PC-9 (cell line): ENCODE data around the gene ASTL. TPM values are rescaled to one million over a fixed set of nuclear protein-coding genes. Genes with fewer than 3 reads are reported as not detected.

Experiments
- BruUV-seq: library from RNA; stranded (reverse); fragments of 400-500 nt; replicated peaks from 2 replicates; lab custom pipeline; 2021; lab: Mats Ljungman, UMichigan
- CTCF ChIA-PET: fragments of 300-600 bp; sonication (Branson Sonifier 250); formaldehyde crosslinking; loops from one replicate; lab custom pipeline; 2022; ENCODE audit warnings: antibody characterized with exemption; lab: Charles Lee
- POLR2A ChIA-PET: fragments of 300-600 bp; sonication (Branson Sonifier 250); formaldehyde crosslinking; loops from one replicate; lab custom pipeline; 2022; ENCODE audit warnings: antibody characterized with exemption; ENCODE audit not compliant: unreplicated experiment; lab: Charles Lee
- DNase-seq, 2 experiments: peaks; one replicate each; pipeline versions ENCODE4 v3.0.0 to v3.0.0-alpha.2; 2015 to 2022; ENCODE audit warnings: mixed read lengths in 1 of 2
- H2AFZ ChIP-seq: fragments of 200-600 bp; sonication (generic); 2 replicates; pipeline ENCODE4 v1.8.1; 2017; ENCODE audit warnings: antibody characterized with exemption
- H3F3A ChIP-seq: fragments of 200-600 bp; sonication (generic); 2 replicates; pipeline ENCODE4 v1.8.1; 2017; ENCODE audit warnings: antibody characterized with exemption, mild to moderate bottlenecking, low read depth; ENCODE audit not compliant: insufficient read depth
- H3K27ac ChIP-seq: fragments of 200-600 bp; sonication (generic); 2 replicates; pipeline ENCODE4 v1.6.1; 2016; ENCODE audit warnings: mixed run types
- H3K27me3 ChIP-seq: fragments of 200-600 bp; sonication (generic); 2 replicates; pipeline ENCODE4 v1.6.1; 2016; ENCODE audit warnings: low read depth, mixed run types; ENCODE audit not compliant: insufficient read depth
- H3K36me3 ChIP-seq: fragments of 200-600 bp; sonication (generic); 2 replicates; pipeline ENCODE4 v1.6.1; 2016; ENCODE audit warnings: low read depth, mixed run types
- H3K4me1 ChIP-seq: fragments of 200-600 bp; sonication (generic); replicated peaks from 2 replicates; pipeline ENCODE4 v1.6.1; 2016; ENCODE audit warnings: mixed run types; ENCODE audit not compliant: insufficient read depth
- H3K4me2 ChIP-seq: fragments of 200-600 bp; sonication (generic); 2 replicates; pipeline ENCODE4 v1.6.1; 2017; ENCODE audit warnings: mixed run types
- H3K4me3 ChIP-seq: fragments of 200-600 bp; sonication (generic); 2 replicates; pipeline ENCODE4 v1.6.1; 2016; ENCODE audit warnings: mixed run types
- H3K79me2 ChIP-seq: fragments of 200-600 bp; sonication (generic); 2 replicates; pipeline ENCODE4 v1.6.1; 2017; ENCODE audit warnings: low read depth, mixed run types
- H3K9me2 ChIP-seq: fragments of 200-600 bp; sonication (generic); 2 replicates; pipeline ENCODE4 v1.8.1; 2017; ENCODE audit warnings: mild to moderate bottlenecking; ENCODE audit not compliant: insufficient read depth
- H3K9me3 ChIP-seq: fragments of 200-600 bp; sonication (generic); 2 replicates; pipeline ENCODE4 v1.8.1; 2016; ENCODE audit warnings: low read depth; ENCODE audit not compliant: insufficient read depth
- H4K20me1 ChIP-seq: fragments of 200-600 bp; sonication (generic); 2 replicates; pipeline ENCODE4 v1.8.1; 2017; ENCODE audit not compliant: insufficient read depth
- EZH2 ChIP-seq: fragments of 200-600 bp; sonication (generic); IDR thresholded peaks from 2 replicates; pipeline ENCODE4 v1.8.0; 2017; ENCODE audit warnings: antibody characterized with exemption, low read depth
- intact Hi-C: fragments of 100-400 bp; cut with micrococcal nuclease; formaldehyde crosslinking; loops from one replicate; pipeline ENCODE4 v1.10.0; 2022; ENCODE audit not compliant: unreplicated experiment
- total RNA-seq: library from RNA; stranded (reverse); gene quantifications from 2 replicates; pipeline ENCODE4 v1.2.3, GENCODE V29; 2021
- TF ChIP-seq, protein P1 (sequence below): fragments of 200-600 bp; sonication (generic); conservative IDR thresholded peaks from 2 replicates; pipeline ENCODE4 v1.6.1; 2017; ENCODE audit warnings: mixed run types, antibody characterized with exemption, mild to moderate bottlenecking, moderate library complexity

Gene ASTL
- total RNA-seq, 1 experiment from 2014 or later = not detected

DNA sequence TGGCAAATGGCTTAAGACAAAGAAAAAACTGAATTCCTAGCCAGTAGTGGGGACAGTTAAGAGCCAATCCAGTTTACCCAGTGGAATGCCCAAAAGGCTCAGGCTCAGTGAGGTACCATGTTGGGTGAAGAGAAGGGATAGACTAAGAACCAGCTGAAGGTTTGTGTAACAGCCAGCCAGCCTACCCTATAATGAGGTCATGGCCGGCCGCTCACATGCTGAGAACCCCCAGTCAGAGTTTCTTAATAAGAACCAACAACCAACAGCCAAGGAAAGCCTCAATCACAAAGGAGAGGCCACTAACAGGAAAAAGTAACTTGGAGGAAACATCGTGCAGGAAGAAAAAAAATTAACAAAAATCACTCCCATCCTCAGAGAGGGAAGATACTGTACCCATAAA lies 32.3 kb upstream of the ASTL start:
- Histone ChIP-seq H3K79me2 (no peaks in the 10 kb centered on the region), H3K4me3 (no peak overlapping the region), H3K27ac (no peak overlapping the region), H3K27me3 (no peaks in the 10 kb centered on the region), H3K9me2 (no peaks in the 10 kb centered on the region), H4K20me1 (no peaks in the 10 kb centered on the region), H3K36me3 (no peaks in the 10 kb centered on the region), H2AFZ (no peak overlapping the region), H3K4me2 (no peak overlapping the region), H3F3A (no peaks in the 10 kb centered on the region), H3K9me3 (peaks cover 6% of the 10 kb centered on the region), H3K4me1 (no peaks in the 10 kb centered on the region)
- no TSS peak for BruUV-seq
- CTCF ChIA-PET = interaction anchor here (0.5 kb wide), 1 partner anchor 225 kb away, joined by 9 read pairs; no protein-coding TSS in a partner anchor
- POLR2A ChIA-PET = no interaction called here
- intact Hi-C loops = loop anchor here (2.0 kb wide), 1 partner anchor 78 kb away; no protein-coding TSS in a partner anchor
- TF ChIP-seq, protein P1, sequence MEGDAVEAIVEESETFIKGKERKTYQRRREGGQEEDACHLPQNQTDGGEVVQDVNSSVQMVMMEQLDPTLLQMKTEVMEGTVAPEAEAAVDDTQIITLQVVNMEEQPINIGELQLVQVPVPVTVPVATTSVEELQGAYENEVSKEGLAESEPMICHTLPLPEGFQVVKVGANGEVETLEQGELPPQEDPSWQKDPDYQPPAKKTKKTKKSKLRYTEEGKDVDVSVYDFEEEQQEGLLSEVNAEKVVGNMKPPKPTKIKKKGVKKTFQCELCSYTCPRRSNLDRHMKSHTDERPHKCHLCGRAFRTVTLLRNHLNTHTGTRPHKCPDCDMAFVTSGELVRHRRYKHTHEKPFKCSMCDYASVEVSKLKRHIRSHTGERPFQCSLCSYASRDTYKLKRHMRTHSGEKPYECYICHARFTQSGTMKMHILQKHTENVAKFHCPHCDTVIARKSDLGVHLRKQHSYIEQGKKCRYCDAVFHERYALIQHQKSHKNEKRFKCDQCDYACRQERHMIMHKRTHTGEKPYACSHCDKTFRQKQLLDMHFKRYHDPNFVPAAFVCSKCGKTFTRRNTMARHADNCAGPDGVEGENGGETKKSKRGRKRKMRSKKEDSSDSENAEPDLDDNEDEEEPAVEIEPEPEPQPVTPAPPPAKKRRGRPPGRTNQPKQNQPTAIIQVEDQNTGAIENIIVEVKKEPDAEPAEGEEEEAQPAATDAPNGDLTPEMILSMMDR = no peak
- TF ChIP-seq EZH2 = no peak
- no peak for DNase-seq

DNA sequence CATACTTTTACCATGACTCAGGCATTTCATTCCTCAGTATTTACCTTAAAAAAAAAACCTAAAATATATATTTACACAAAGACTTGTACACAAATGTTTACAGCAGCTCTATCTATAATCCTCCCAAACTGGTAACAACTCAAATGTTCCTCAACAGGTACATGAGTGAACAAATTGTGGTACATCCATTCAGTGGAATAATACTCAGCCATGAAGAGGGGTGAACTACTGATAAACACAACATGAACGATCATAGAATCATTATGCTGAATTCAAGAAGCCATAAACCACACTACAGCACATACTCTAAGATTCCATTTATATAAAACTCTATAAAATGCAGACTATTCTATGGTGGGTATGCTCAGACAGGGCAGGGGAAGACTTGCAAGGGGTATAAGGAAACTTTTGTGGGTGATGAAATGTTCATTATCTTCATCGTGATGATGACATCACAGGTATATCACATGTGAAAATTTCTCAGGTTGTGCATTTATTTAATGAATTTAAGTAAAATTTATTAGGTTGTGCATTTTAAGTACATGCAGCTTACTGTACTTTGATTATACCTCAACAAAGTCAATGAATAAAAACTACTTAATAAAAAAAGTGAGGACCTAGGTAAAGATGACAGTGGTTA lies 31.7 kb upstream of the ASTL start:
- Histone ChIP-seq H3K4me3 (no peak overlapping the region), H3K79me2 (no peaks in the 10 kb centered on the region), H2AFZ (no peak overlapping the region), H3K36me3 (no peaks in the 10 kb centered on the region), H4K20me1 (no peaks in the 10 kb centered on the region), H3K27ac (no peak overlapping the region), H3F3A (no peaks in the 10 kb centered on the region), H3K9me3 (peaks cover 6% of the 10 kb centered on the region), H3K4me2 (no peak overlapping the region), H3K9me2 (no peaks in the 10 kb centered on the region), H3K4me1 (no peaks in the 10 kb centered on the region), H3K27me3 (no peaks in the 10 kb centered on the region)
- no TSS peak for BruUV-seq
- intact Hi-C loops = loop anchor here (2.0 kb wide), 1 partner anchor 77 kb away; no protein-coding TSS in a partner anchor
- no peak for DNase-seq
- ChIA-PET POLR2A (no interaction called here), CTCF (interaction anchor here (0.5 kb wide), 1 partner anchor 224 kb away, joined by 9 read pairs; no protein-coding TSS in a partner anchor)
- TF ChIP-seq EZH2 = no peak
- TF ChIP-seq, protein P1 = no peak

DNA sequence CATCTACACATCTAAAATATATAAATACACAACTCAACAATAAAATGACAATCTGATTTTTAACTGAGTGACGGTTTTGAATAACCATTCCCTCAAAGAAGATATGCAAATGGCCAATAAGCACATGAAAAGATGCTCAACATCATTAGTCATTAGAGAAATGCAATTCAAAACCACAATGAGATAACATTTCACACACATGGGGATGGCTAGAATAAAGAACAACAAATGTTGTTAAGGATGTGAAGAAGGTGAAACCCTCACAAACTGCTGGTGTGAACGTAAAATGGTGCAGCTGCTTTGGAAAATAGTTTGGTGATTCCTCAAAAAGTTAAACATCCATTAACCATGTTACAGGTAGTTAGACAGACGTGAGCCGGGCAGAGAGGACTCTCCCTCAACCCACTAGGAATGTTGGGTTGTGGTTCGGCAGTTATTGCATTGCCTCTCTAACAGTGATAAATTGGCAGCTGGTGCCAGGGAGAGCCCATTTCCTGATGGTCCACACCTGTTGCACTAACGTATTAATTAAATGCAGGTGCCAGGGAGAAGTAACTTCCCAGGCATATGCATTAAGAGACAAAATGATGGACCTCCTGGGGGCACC lies 29.2 kb upstream of the ASTL start:
- Histone ChIP-seq H3K4me1 (no peaks in the 10 kb centered on the region), H2AFZ (no peak overlapping the region), H3K9me3 (peaks cover 6% of the 10 kb centered on the region), H3K36me3 (no peaks in the 10 kb centered on the region), H3K4me2 (no peak overlapping the region), H3K79me2 (no peaks in the 10 kb centered on the region), H3K27ac (no peak overlapping the region), H4K20me1 (no peaks in the 10 kb centered on the region), H3K4me3 (no peak overlapping the region), H3K9me2 (no peaks in the 10 kb centered on the region), H3F3A (no peaks in the 10 kb centered on the region), H3K27me3 (no peaks in the 10 kb centered on the region)
- no peak for TF ChIP-seq EZH2
- TF ChIP-seq, protein P1 = no peak
- POLR2A ChIA-PET = interaction anchor here (0.6 kb wide), 1 partner anchor 23 kb away, joined by 5 read pairs; no protein-coding TSS in a partner anchor
- no peak for DNase-seq
- CTCF ChIA-PET = no interaction called here
- BruUV-seq = no TSS peak
- intact Hi-C loops = no loop called here
